Glutamatergic neuron (in vitro differentiated cells): ENCODE measurements around the gene ZNF789. TPM values are rescaled to one million over a fixed set of nuclear protein-coding genes. Genes with fewer than 3 reads are reported as not detected.

Experiments
- DNase-seq: peaks from one replicate; pipeline ENCODE4 v3.0.0; 2022
- H3K27ac Mint-ChIP-seq: one replicate; pipeline ENCODE4 v1.8.0; 2020; ENCODE audit warnings: mild to moderate bottlenecking, mixed read lengths, inconsistent platforms; ENCODE audit not compliant: unreplicated experiment
- H3K27me3 Mint-ChIP-seq: one replicate; pipeline ENCODE4 v1.8.0; 2020; ENCODE audit warnings: mild to moderate bottlenecking, moderate library complexity, mixed read lengths, inconsistent platforms; ENCODE audit not compliant: unreplicated experiment
- H3K36me3 Mint-ChIP-seq: one replicate; pipeline ENCODE4 v1.8.0; 2020; ENCODE audit warnings: mild to moderate bottlenecking, mixed read lengths, inconsistent platforms; ENCODE audit not compliant: unreplicated experiment
- H3K4me1 Mint-ChIP-seq: one replicate; pipeline ENCODE4 v1.8.0; 2020; ENCODE audit warnings: mild to moderate bottlenecking, low read depth, mixed read lengths, inconsistent platforms; ENCODE audit not compliant: unreplicated experiment
- H3K4me3 Mint-ChIP-seq: one replicate; pipeline ENCODE4 v1.8.0; 2020; ENCODE audit warnings: mild to moderate bottlenecking, mixed read lengths, inconsistent platforms; ENCODE audit not compliant: unreplicated experiment
- H3K9me3 Mint-ChIP-seq: one replicate; pipeline ENCODE4 v1.8.0; 2020; ENCODE audit warnings: mild to moderate bottlenecking, moderate library complexity, mixed read lengths, inconsistent platforms; ENCODE audit not compliant: unreplicated experiment
- total RNA-seq: library from RNA; stranded (reverse); fragmentation: NEBNext Ultra II Directional; extraction: Animal tissue kit (Norgen Biotek cat#: 25700); gene quantifications from one replicate; pipeline ENCODE4 v1.2.1, GENCODE V29; 2021; ENCODE audit not compliant: unreplicated experiment
- TF ChIP-seq, protein P1 (sequence below): fragments of 200-600 bp; sonication (generic); IDR thresholded peaks from one replicate; pipeline ENCODE4 v1.5.0; 2021; ENCODE audit not compliant: partially characterized antibody, unreplicated experiment

Gene ZNF789
- total RNA-seq, 1 donor from 2014 or later = 19.5 TPM

DNA sequence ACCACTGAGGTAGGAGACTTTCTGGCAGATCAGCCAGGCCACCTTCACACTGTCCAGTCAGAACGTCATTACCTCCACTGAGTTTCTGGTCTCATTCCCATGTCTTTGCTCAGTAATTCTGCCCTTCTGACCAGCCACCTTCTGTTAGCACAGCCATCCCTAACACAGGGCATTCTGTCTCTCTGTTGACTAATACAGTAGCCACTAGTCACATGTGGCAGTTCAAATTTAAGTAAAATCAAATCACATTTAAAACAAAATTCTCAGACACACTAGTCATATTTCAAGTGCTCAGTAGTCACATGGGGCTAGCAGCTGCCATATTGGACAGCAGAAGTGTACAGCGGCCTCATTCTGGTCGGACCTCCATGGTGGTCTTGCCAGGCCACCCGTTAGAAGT, 26.6 kb upstream of the ZNF789 start:
- Mint-ChIP-seq H3K27ac (no peak overlapping the region), H3K4me3 (no peak overlapping the region), H3K36me3 (no peaks in the 10 kb centered on the region), H3K27me3 (no peaks in the 10 kb centered on the region), H3K9me3 (peaks cover 4% of the 10 kb centered on the region), H3K4me1 (peaks cover 2% of the 10 kb centered on the region)
- DNase-seq = no peak
- TF ChIP-seq, protein P1, sequence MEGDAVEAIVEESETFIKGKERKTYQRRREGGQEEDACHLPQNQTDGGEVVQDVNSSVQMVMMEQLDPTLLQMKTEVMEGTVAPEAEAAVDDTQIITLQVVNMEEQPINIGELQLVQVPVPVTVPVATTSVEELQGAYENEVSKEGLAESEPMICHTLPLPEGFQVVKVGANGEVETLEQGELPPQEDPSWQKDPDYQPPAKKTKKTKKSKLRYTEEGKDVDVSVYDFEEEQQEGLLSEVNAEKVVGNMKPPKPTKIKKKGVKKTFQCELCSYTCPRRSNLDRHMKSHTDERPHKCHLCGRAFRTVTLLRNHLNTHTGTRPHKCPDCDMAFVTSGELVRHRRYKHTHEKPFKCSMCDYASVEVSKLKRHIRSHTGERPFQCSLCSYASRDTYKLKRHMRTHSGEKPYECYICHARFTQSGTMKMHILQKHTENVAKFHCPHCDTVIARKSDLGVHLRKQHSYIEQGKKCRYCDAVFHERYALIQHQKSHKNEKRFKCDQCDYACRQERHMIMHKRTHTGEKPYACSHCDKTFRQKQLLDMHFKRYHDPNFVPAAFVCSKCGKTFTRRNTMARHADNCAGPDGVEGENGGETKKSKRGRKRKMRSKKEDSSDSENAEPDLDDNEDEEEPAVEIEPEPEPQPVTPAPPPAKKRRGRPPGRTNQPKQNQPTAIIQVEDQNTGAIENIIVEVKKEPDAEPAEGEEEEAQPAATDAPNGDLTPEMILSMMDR = no peak

DNA sequence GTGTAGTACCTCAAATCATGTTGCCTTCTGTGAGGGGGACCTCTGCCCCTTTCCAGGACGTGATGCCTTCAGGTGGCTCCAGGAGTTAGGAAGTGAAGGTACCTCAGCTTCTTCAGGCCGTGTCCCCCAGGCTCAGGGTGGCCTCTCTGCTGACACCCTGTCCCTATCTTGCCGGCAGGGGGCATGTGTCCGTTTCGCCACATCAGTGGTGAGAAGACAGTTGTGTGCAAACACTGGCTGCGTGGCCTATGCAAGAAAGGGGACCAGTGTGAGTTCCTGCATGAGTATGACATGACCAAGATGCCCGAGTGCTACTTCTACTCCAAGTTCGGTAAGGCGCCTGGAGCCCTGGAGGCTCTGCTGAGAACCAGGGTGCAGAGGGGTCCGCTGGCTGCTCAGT, 24.7 kb upstream of the ZNF789 start:
- H3K4me3 Mint-ChIP-seq = no peak overlapping the region
- H3K27ac Mint-ChIP-seq = no peak overlapping the region
- no peaks in the 10 kb centered on the region for H3K36me3 Mint-ChIP-seq
- DNase-seq = no peak
- H3K4me1 Mint-ChIP-seq = no peaks in the 10 kb centered on the region
- H3K27me3 Mint-ChIP-seq = no peaks in the 10 kb centered on the region
- peaks cover 2% of the 10 kb centered on the region for H3K9me3 Mint-ChIP-seq
- TF ChIP-seq, protein P1 = no peak

DNA sequence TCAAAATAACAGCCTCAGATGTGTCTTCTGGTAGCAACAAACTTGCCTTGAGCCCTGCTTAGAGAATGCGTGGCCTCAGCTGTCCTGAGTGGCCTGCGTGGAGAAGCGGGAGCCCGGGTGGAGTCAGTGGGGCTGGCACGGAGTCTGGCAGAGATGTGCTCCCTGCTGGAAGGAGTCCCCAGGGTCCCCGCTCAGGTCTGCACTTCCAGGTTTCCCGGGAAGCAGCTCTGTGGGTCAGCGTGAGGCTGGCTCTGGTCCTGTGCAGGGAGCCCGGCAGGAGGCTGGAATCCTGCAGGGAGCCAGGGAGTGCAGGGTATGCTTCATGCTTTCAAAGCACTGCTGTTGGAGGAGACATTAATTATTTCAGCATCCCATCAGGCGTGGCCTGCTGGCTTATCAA, 23.8 kb upstream of the ZNF789 start:
- DNase-seq = no peak
- H3K36me3 Mint-ChIP-seq = no peaks in the 10 kb centered on the region
- H3K9me3 Mint-ChIP-seq = peaks cover 2% of the 10 kb centered on the region
- TF ChIP-seq, protein P1 = no peak
- H3K4me1 Mint-ChIP-seq = no peaks in the 10 kb centered on the region
- no peak overlapping the region for H3K4me3 Mint-ChIP-seq
- no peak overlapping the region for H3K27ac Mint-ChIP-seq
- H3K27me3 Mint-ChIP-seq = no peaks in the 10 kb centered on the region

DNA sequence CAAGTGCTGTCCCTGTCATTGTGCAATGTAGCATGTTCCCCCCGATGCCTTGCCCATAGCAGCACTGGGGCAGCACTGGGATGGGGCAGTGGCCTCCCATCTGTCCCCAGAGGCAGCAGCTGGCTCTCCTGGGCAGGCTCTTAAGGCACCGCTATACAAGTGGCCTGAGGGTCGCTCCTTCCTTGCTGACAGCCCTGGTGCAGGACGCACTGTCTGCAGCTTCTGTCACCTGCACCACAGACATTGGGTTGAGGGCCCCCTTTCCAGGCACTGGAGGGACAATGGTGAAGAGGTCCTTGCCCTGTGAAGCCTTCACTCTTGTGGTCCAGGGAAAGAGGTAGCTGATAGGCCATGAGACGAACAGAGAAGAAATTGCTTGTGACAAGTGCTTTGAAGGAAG, 23.4 kb upstream of the ZNF789 start:
- Mint-ChIP-seq H3K9me3 (peaks cover 2% of the 10 kb centered on the region), H3K27ac (no peak overlapping the region), H3K27me3 (no peaks in the 10 kb centered on the region), H3K4me1 (no peaks in the 10 kb centered on the region), H3K4me3 (no peak overlapping the region), H3K36me3 (no peaks in the 10 kb centered on the region)
- TF ChIP-seq, protein P1 = no peak
- no peak for DNase-seq

DNA sequence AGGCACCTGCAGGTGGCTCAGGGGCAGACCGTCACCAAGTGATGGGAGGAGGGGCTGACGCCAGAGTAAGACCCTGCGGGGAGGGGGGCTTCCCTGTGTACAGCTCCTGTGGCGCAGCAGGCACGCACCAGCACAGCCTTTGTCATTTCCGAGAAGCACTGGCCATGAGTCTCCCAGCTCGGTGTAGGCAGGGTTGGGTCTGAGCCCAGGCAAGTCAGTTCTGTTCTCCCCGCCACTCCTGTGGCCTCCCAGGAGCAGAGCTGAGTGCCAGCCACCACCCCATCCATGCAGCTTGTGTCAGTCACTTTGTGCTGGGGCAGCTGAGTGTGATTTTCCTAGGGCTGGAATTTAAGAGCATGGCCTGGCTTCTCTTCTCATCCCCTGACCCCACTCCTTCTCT, 20.8 kb upstream of the ZNF789 start:
- H3K4me1 Mint-ChIP-seq = peaks cover 8% of the 10 kb centered on the region
- H3K36me3 Mint-ChIP-seq = no peaks in the 10 kb centered on the region
- no peak overlapping the region for H3K27ac Mint-ChIP-seq
- H3K9me3 Mint-ChIP-seq = peaks cover 4% of the 10 kb centered on the region
- no peak overlapping the region for H3K4me3 Mint-ChIP-seq
- peaks cover 4% of the 10 kb centered on the region for H3K27me3 Mint-ChIP-seq
- no peak for DNase-seq
- TF ChIP-seq, protein P1 = no peak
